K562 (cell line): ENCODE results near the gene LY6G6F. TPM values are rescaled to one million over a fixed set of nuclear protein-coding genes. Genes with fewer than 3 reads are reported as not detected.

Experiments used
- BCL6 ChIP-seq: fragments of 250-450 bp; sonication (Bioruptor Pico); IDR thresholded peaks from 2 replicates; pipeline ENCODE4 v1.4.0; 2020
- BRF2 ChIP-seq: IDR thresholded peaks from 3 replicates; pipeline ENCODE4 v1.6.1; 2011; ENCODE audit warnings: borderline replicate concordance, mild to moderate bottlenecking; ENCODE audit not compliant: insufficient read length, insufficient read depth
- CEBPZ ChIP-seq: fragments of 150-350 bp; IDR thresholded peaks from 2 replicates; pipeline ENCODE4 v1.6.1; 2014; ENCODE audit warnings: low read depth, mild to moderate bottlenecking, low read length, borderline replicate concordance
- CSDE1 ChIP-seq, 2 experiments: fragments of 450-650 bp; IDR thresholded peaks; 2 replicates each; pipeline ENCODE4 v1.6.1; 2016; ENCODE audit warnings: mild to moderate bottlenecking in 1 of 2
- DDX20 ChIP-seq: fragments of 450-650 bp; IDR thresholded peaks from 2 replicates; pipeline ENCODE4 v1.6.1; 2016; ENCODE audit warnings: missing genetic modification characterization, low read depth, mild to moderate bottlenecking, missing compliant biosample characterization, moderate library complexity
- ELF1 ChIP-seq: fragments of 200-800 bp; sonication (Bioruptor generic); IDR thresholded peaks from 2 replicates; pipeline ENCODE4 v1.6.1; 2016; ENCODE audit warnings: missing genetic modification characterization, missing compliant biosample characterization
- EP300 ChIP-seq: IDR thresholded peaks from 2 replicates; pipeline ENCODE4 v1.6.1; 2012; ENCODE audit warnings: low read length, improper control_type of control experiment
- FOXJ2 ChIP-seq: fragments of 200-800 bp; sonication (Bioruptor generic); IDR thresholded peaks from 2 replicates; pipeline ENCODE4 v1.6.1; 2016; ENCODE audit warnings: missing genetic modification characterization, missing compliant biosample characterization
- FOXK2 ChIP-seq, 2 experiments: fragments of 450-650 bp; IDR thresholded peaks in 1 of 2; conservative IDR thresholded peaks in 1 of 2; 2 replicates each; pipeline ENCODE4 v1.6.1; 2016; ENCODE audit warnings: low read depth in 2 of 2, mild to moderate bottlenecking in 1 of 2
- GTF3C2 ChIP-seq: IDR thresholded peaks from 3 replicates; pipeline ENCODE4 v1.6.1; 2011; ENCODE audit warnings: borderline replicate concordance, mild to moderate bottlenecking, moderate library complexity; ENCODE audit not compliant: insufficient read length; ENCODE audit errors: extremely low read depth
- JUNB ChIP-seq: fragments of 450-650 bp; formaldehyde crosslinking; conservative IDR thresholded peaks from 2 replicates; pipeline ENCODE4 v1.4.0; 2020; ENCODE audit warnings: mild to moderate bottlenecking
- PHF20 ChIP-seq: fragments of 450-650 bp; IDR thresholded peaks from 2 replicates; pipeline ENCODE4 v1.6.1; 2018; ENCODE audit not compliant: partially characterized antibody
- RAD21 ChIP-seq, 2 experiments: fragments of 250-450 bp in 1 of 2; fragments of 450-650 bp in 1 of 2; sonication (Bioruptor Pico) in 1 of 2; formaldehyde crosslinking in 1 of 2; IDR thresholded peaks in 1 of 2; conservative IDR thresholded peaks in 1 of 2; 2 replicates each; pipeline versions ENCODE4 v1.4.0 to v1.8.0; 2020 to 2022; ENCODE audit warnings: mild to moderate bottlenecking in 2 of 2, moderate library complexity in 1 of 2
- RNF2 ChIP-seq: sonication (generic); IDR thresholded peaks from 2 replicates; pipeline ENCODE4 v1.6.1; 2016
- TCF3 ChIP-seq: sonication (generic); formaldehyde crosslinking; IDR thresholded peaks from 2 replicates; pipeline ENCODE4 v1.4.0; 2020; ENCODE audit warnings: mild to moderate bottlenecking, missing genetic modification reagents
- TRIM28 ChIP-seq: fragments of 450-650 bp; IDR thresholded peaks from 2 replicates; pipeline ENCODE4 v1.6.1; 2017
- WHSC1 ChIP-seq: IDR thresholded peaks from one replicate; pipeline ENCODE4 v1.6.1; 2012; ENCODE audit warnings: low read length, control low read depth, inconsistent platforms
- ZBTB49 ChIP-seq: sonication (generic); formaldehyde crosslinking; IDR thresholded peaks from 2 replicates; pipeline ENCODE4 v1.8.0; 2022; ENCODE audit warnings: missing genetic modification reagents, mild to moderate bottlenecking, borderline replicate concordance
- ZNF263 ChIP-seq: sonication (generic); formaldehyde crosslinking; IDR thresholded peaks from 2 replicates; pipeline ENCODE4 v1.8.0; 2022; ENCODE audit warnings: mild to moderate bottlenecking, missing genetic modification reagents, borderline replicate concordance
- ZNF282 ChIP-seq: sonication (generic); formaldehyde crosslinking; IDR thresholded peaks from 2 replicates; pipeline ENCODE4 v1.8.1; 2023; ENCODE audit warnings: missing genetic modification reagents
- ZNF316 ChIP-seq: fragments of 450-650 bp; IDR thresholded peaks from 2 replicates; pipeline ENCODE4 v1.6.1; 2016
- polyA plus RNA-seq, 8 experiments: library from polyadenylated mRNA; depleted of rRNA in 4 of 8; stranded (reverse) in 5 of 8; unstranded in 3 of 8; fragments of >200 nt; fragmentation: Nextera tagmentation in 2 of 8; fragmentation: Illumina TruSeq in 1 of 8; extraction: Ambion mirVana in 2 of 8; extraction: Trizol in 1 of 8; gene quantifications; 2 replicates each; pipeline versions ENCODE4 v1.2.1 to v1.2.3, GENCODE V29; 2011 to 2014; ENCODE audit warnings: inconsistent platforms in 1 of 8, missing spikeins in 1 of 8
- total RNA-seq, 7 experiments: library from RNA; depleted of rRNA in 6 of 7; stranded (reverse); fragments of >200 nt in 6 of 7; fragmentation: Illumina TruSeq in 2 of 7; extraction: Trizol in 2 of 7; gene quantifications; 2 replicates each; pipeline versions ENCODE4 v1.2.1 to v1.2.3, GENCODE V29; 2011 to 2021; ENCODE audit warnings: low replicate concordance in 1 of 7

Gene LY6G6F
- total and polyA plus RNA-seq, 9 of the 15 experiments (the other 6 are each of a cell fraction or from before 2014, with no cell fraction given): 0.14 to 0.50 (median 0.28) TPM; not detected in 2

GRCh38 chr6:31686483-31686882 is 20.2 kb upstream of the LY6G6F start (continued):
- no peak for TF ChIP-seq WHSC1
- TF ChIP-seq TCF3 (CRISPR knock-in tag): peak; percentile 81
- TF ChIP-seq RNF2: no peak
- TF ChIP-seq FOXJ2: no peak
- TF ChIP-seq FOXK2 (conservative IDR thresholded peaks at IDR 0.05 in 1 of 2, IDR thresholded peaks at IDR 0.05 in 1 of 2; ENCODE audit: low read depth in 2 of 2): no peak
- TF ChIP-seq CSDE1 (IDR thresholded peaks at IDR 0.05): no peak
- 0 out of 2 replicates have a peak, but pooled peaks have one; percentile 26 for TF ChIP-seq TRIM28
- TF ChIP-seq RAD21 (CRISPR knock-in tag; conservative IDR thresholded peaks at IDR 0.05 in 1 of 2, IDR thresholded peaks at IDR 0.05 in 1 of 2): peak in 1 of 2 experiments; percentile 8; a peak in 2 of 4 replicates
- TF ChIP-seq ZNF263 (CRISPR knock-in tag): no peak
- TF ChIP-seq ZBTB49 (CRISPR knock-in tag): no peak
- TF ChIP-seq DDX20 (tag): no peak
- peak; percentile 59; the same call in 1 of the 2 replicates for TF ChIP-seq EP300
- TF ChIP-seq BCL6: no peak
- no peak for TF ChIP-seq GTF3C2
- no peak for TF ChIP-seq ZNF282 (CRISPR knock-in tag)
- no peak for TF ChIP-seq JUNB
- TF ChIP-seq PHF20: no peak
- TF ChIP-seq CEBPZ: no peak
- TF ChIP-seq BRF2: no peak
- no peak for TF ChIP-seq ZNF316
- no peak for TF ChIP-seq ELF1 (tag)
